H1 (cell line): Measurements from ENCODE around the gene SEC63. TPM values are rescaled to one million over a fixed set of nuclear protein-coding genes. Genes with fewer than 3 reads are reported as not detected.

Experiments
- CTCF ChIA-PET: fragments of 300-600 bp; sonication (Branson Sonifier 250); formaldehyde crosslinking; loops from one replicate; lab custom pipeline; 2021; ENCODE audit not compliant: partially characterized antibody; lab: Charles Lee
- POLR2A ChIA-PET: fragments of 300-600 bp; sonication (Branson Sonifier 250); formaldehyde crosslinking; loops from one replicate; lab custom pipeline; 2021; ENCODE audit warnings: inconsistent platforms; ENCODE audit not compliant: partially characterized antibody; lab: Charles Lee
- DNase-seq, 2 experiments: peaks; one replicate each; pipeline versions ENCODE4 v3.0.0 to v3.0.0-alpha.2; 2010 to 2022; ENCODE audit warnings: low spot score in 2 of 2, low read depth in 1 of 2, mixed read lengths in 1 of 2
- FAIRE-seq: peaks from 2 replicates; lab custom pipeline; 2011; peaks lifted over from hg19 to GRCh38; lab: Jason Lieb, UNC
- H2AFZ ChIP-seq: 2 replicates; pipeline ENCODE4 v1.8.1; 2012; ENCODE audit warnings: low read length, inconsistent platforms
- H2AK5ac ChIP-seq: 2 replicates; pipeline ENCODE4 v1.6.1; 2013; ENCODE audit warnings: low read depth, low read length
- H2BK120ac ChIP-seq: replicated peaks from 2 replicates; pipeline ENCODE3; 2013; ENCODE audit warnings: low read depth, low read length, inconsistent platforms
- H2BK12ac ChIP-seq: 2 replicates; pipeline ENCODE4 v1.6.1; 2013; ENCODE audit warnings: low read depth, low read length
- H2BK15ac ChIP-seq: 2 replicates; pipeline ENCODE4 v1.6.1; 2013; ENCODE audit warnings: low read length
- H2BK20ac ChIP-seq: 2 replicates; pipeline ENCODE4 v1.6.1; 2013; ENCODE audit warnings: low read length
- H2BK5ac ChIP-seq: 2 replicates; pipeline ENCODE4 v1.6.1; 2013; ENCODE audit warnings: low read depth, low read length
- H3K14ac ChIP-seq: 2 replicates; pipeline ENCODE4 v1.6.1; 2013; ENCODE audit warnings: inconsistent platforms; ENCODE audit not compliant: insufficient read length
- H3K18ac ChIP-seq: 2 replicates; pipeline ENCODE4 v1.6.1; 2013; ENCODE audit warnings: low read length; ENCODE audit errors: extremely low read depth
- H3K23ac ChIP-seq: 2 replicates; pipeline ENCODE4 v1.6.1; 2013; ENCODE audit warnings: inconsistent platforms; ENCODE audit not compliant: insufficient read length
- H3K23me2 ChIP-seq: 2 replicates; pipeline ENCODE4 v1.6.1; 2013; ENCODE audit warnings: low read depth, low read length
- H3K27ac ChIP-seq: 2 replicates; pipeline ENCODE4 v1.6.1; 2011; ENCODE audit warnings: low read depth, low read length, inconsistent platforms
- H3K27me3 ChIP-seq, 4 experiments: replicated peaks in 1 of 4; 1 replicate in 1 of 4; 2 replicates in 3 of 4; pipeline versions ENCODE4 v1.6.1 to v1.8.1; 2011 to 2013; ENCODE audit warnings: low read length in 3 of 4, mild to moderate bottlenecking in 3 of 4, inconsistent platforms in 2 of 4, mixed read lengths in 2 of 4, moderate library complexity in 1 of 4; ENCODE audit not compliant: control insufficient read depth in 3 of 4, insufficient read depth in 3 of 4; ENCODE audit errors: extremely low read depth in 1 of 4
- H3K36me3 ChIP-seq, 4 experiments: 2 replicates each; pipeline versions ENCODE4 v1.6.1 to v1.8.1; 2011 to 2013; ENCODE audit warnings: mild to moderate bottlenecking in 4 of 4, low read length in 3 of 4, moderate library complexity in 2 of 4, control low read depth in 1 of 4, inconsistent platforms in 1 of 4; ENCODE audit not compliant: insufficient read depth in 4 of 4, control insufficient read depth in 2 of 4
- H3K4ac ChIP-seq: replicated peaks from 2 replicates; pipeline ENCODE3; 2013; ENCODE audit warnings: low read length, low read depth, mixed read lengths, inconsistent platforms; ENCODE audit not compliant: insufficient read length
- H3K4me1 ChIP-seq, 4 experiments: replicated peaks in 1 of 4; 1 replicate in 1 of 4; 2 replicates in 3 of 4; pipeline versions ENCODE4 v1.6.1 to v1.8.1; 2011 to 2013; ENCODE audit warnings: low read length in 3 of 4, inconsistent platforms in 2 of 4, mixed read lengths in 1 of 4; ENCODE audit not compliant: insufficient read depth in 4 of 4, control insufficient read depth in 3 of 4
- H3K4me2 ChIP-seq, 2 experiments: 2 replicates each; pipeline versions ENCODE4 v1.6.1 to v1.8.1; 2011 to 2013; ENCODE audit warnings: low read depth in 2 of 2, low read length in 2 of 2, control low read depth in 1 of 2, inconsistent platforms in 1 of 2, mild to moderate bottlenecking in 1 of 2; ENCODE audit not compliant: insufficient read depth in 1 of 2
- H3K4me3 ChIP-seq, 4 experiments: fragments of 200-600, 300-600 bp in 1 of 4; sonication (generic), shearing (Covaris generic), sonication (Bioruptor Twin) in 1 of 4; 2 replicates each; pipeline versions ENCODE4 v1.5.1 to v1.8.1; 2011 to 2016; ENCODE audit warnings: low read length in 4 of 4, low read depth in 3 of 4, control low read depth in 2 of 4, inconsistent platforms in 2 of 4, mild to moderate bottlenecking in 2 of 4, mixed read lengths in 1 of 4, moderate library complexity in 1 of 4; ENCODE audit not compliant: insufficient read depth in 2 of 4; ENCODE audit errors: extremely low read depth in 1 of 4
- H3K56ac ChIP-seq: replicated peaks from 2 replicates; pipeline ENCODE3; 2013; ENCODE audit warnings: low read depth, mild to moderate bottlenecking, mixed read lengths, low read length, inconsistent platforms; ENCODE audit not compliant: insufficient read length
- H3K79me1 ChIP-seq: 2 replicates; pipeline ENCODE4 v1.6.1; 2013; ENCODE audit warnings: low read depth, low read length, control low read depth
- H3K79me2 ChIP-seq, 2 experiments: 2 replicates each; pipeline versions ENCODE4 v1.6.1 to v1.8.1; 2012 to 2013; ENCODE audit warnings: low read length in 2 of 2, mild to moderate bottlenecking in 2 of 2, inconsistent platforms in 1 of 2; ENCODE audit not compliant: insufficient read depth in 2 of 2, control insufficient read depth in 1 of 2
- H3K9ac ChIP-seq, 4 experiments: replicated peaks in 1 of 4; 1 replicate in 1 of 4; 2 replicates in 3 of 4; pipeline versions ENCODE4 v1.6.1 to v1.8.1; 2011 to 2013; ENCODE audit warnings: low read depth in 3 of 4, low read length in 3 of 4, control low read depth in 2 of 4, mild to moderate bottlenecking in 2 of 4, moderate library complexity in 2 of 4, inconsistent platforms in 1 of 4; ENCODE audit errors: extremely low read depth in 1 of 4
- H3K9me3 ChIP-seq, 2 experiments: 2 replicates each; pipeline versions ENCODE4 v1.6.1 to v1.8.1; 2012 to 2013; ENCODE audit warnings: mild to moderate bottlenecking in 2 of 2, moderate library complexity in 2 of 2, control low read depth in 1 of 2, inconsistent platforms in 1 of 2, low read depth in 1 of 2, low read length in 1 of 2, mixed read lengths in 1 of 2; ENCODE audit not compliant: insufficient read depth in 2 of 2
- H4K20me1 ChIP-seq, 2 experiments: replicated peaks in 1 of 2; 2 replicates each; pipeline versions ENCODE3 to v1.8.1; 2011 to 2013; ENCODE audit warnings: inconsistent platforms in 2 of 2, low read length in 2 of 2, mild to moderate bottlenecking in 1 of 2; ENCODE audit not compliant: insufficient read depth in 2 of 2, control insufficient read depth in 1 of 2
- H4K5ac ChIP-seq: 2 replicates; pipeline ENCODE4 v1.6.1; 2013; ENCODE audit warnings: low read length, low read depth, mixed read lengths, inconsistent platforms; ENCODE audit not compliant: insufficient read length
- H4K8ac ChIP-seq: 2 replicates; pipeline ENCODE4 v1.8.0; 2013; ENCODE audit warnings: mild to moderate bottlenecking, moderate library complexity, low read length, inconsistent platforms; ENCODE audit not compliant: insufficient read depth; ENCODE audit errors: extremely low read depth
- H4K91ac ChIP-seq: replicated peaks from 2 replicates; pipeline ENCODE3; 2013; ENCODE audit warnings: low read length, mixed read lengths, inconsistent platforms; ENCODE audit not compliant: insufficient read length
- ATF3 ChIP-seq: IDR thresholded peaks from 2 replicates; pipeline ENCODE4 v1.6.1; 2011; ENCODE audit warnings: low read depth, mild to moderate bottlenecking, low read length; ENCODE audit not compliant: insufficient read depth
- NANOG ChIP-seq: IDR thresholded peaks from 2 replicates; pipeline ENCODE4 v1.6.1; 2011; ENCODE audit warnings: low read length, low read depth, mild to moderate bottlenecking, inconsistent platforms; ENCODE audit not compliant: insufficient read depth, poor library complexity, severe bottlenecking
- SP2 ChIP-seq: IDR thresholded peaks from 2 replicates; pipeline ENCODE4 v1.6.1; 2012; ENCODE audit warnings: mild to moderate bottlenecking, low read length, inconsistent platforms
- WGBS, 2 experiments: shearing (Covaris generic) in 1 of 2; methylation state at CpG; one replicate each; pipeline versions ENCODE4 v1.1.6 to v1.1.7; 2013 to 2015; ENCODE audit warnings: low lambda C conversion rate in 2 of 2, mixed read lengths in 2 of 2, inconsistent platforms in 1 of 2, low coverage in 1 of 2, missing lambda C conversion rate in 1 of 2; ENCODE audit not compliant: insufficient replicate concordance in 2 of 2, insufficient coverage in 1 of 2, insufficient read length in 1 of 2; ENCODE audit errors: extremely low coverage in 1 of 2, missing lambda C conversion rate in 1 of 2; 5-methylcytosine and 5-hydroxymethylcytosine counted together
- polyA plus RNA-seq, 7 experiments: library from polyadenylated mRNA; depleted of rRNA in 3 of 7; stranded (reverse) in 5 of 7; unstranded in 2 of 7; fragments of >200 nt in 5 of 7; fragments of 200-250 nt in 2 of 7; gene quantifications; 1 replicate in 5 of 7; 2 replicates in 1 of 7; 4 replicates in 1 of 7; pipeline versions ENCODE4 v1.2.1 to v1.2.3, GENCODE V29; 2011 to 2013; ENCODE audit warnings: missing spikeins in 2 of 7, mixed read lengths in 2 of 7
- total RNA-seq: library from RNA; stranded (reverse); fragmentation: NEBNext Ultra II Directional; extraction: Animal tissue kit (Norgen Biotek cat#: 25700); gene quantifications from 2 replicates; pipeline ENCODE4 v1.2.1, GENCODE V29; 2021

The SEC63 gene
- total and polyA plus RNA-seq, 2 of the 8 experiments (the other 6 are each of a cell fraction or from before 2014, with no cell fraction given): 17.3 to 121 TPM

GRCh38 chr6:108001696-108002231, 43.8 kb upstream of the SEC63 start:
- Histone ChIP-seq H4K8ac (no peak overlapping the region), H2AK5ac (no peak overlapping the region), H4K20me1 (no peaks in the 10 kb centered on the region), H4K5ac (no peak overlapping the region), H2BK12ac (no peak overlapping the region), H2BK15ac (no peak overlapping the region), H3K9ac (no peak overlapping the region), H3K79me2 (no peaks in the 10 kb centered on the region), H2BK20ac (no peak overlapping the region), H3K56ac (no peak overlapping the region), H3K4me3 (no peak overlapping the region), H3K4ac (no peak overlapping the region), H3K79me1 (no peaks in the 10 kb centered on the region), H2BK5ac (no peak overlapping the region), H3K27me3 (no peaks in the 10 kb centered on the region), H2BK120ac (no peak overlapping the region), H3K23me2 (no peaks in the 10 kb centered on the region; the same call in 1 of the 2 replicates), H3K36me3 (no peaks in the 10 kb centered on the region)
- POLR2A ChIA-PET: no interaction called here
- CTCF ChIA-PET: interaction anchor here (0.9 to 1.8 kb wide), 2 partner anchors 21 to 48 kb away, joined by 3 to 8 read pairs; no protein-coding TSS in a partner anchor
- no peak for DNase-seq
- no peak for TF ChIP-seq NANOG
- TF ChIP-seq ATF3: no peak
- TF ChIP-seq SP2: no peak
- TF ChIP-seq, all 59 proteins: peak for 0
- no peaks in the 10 kb centered on the region for H3K9me3 ChIP-seq
- H3K4me1 ChIP-seq: peaks cover 2 to 14% (median 7%) of the 10 kb centered on the region in 4 experiments; a peak in 4 of 7 replicates
- FAIRE-seq: no peak
- H3K4me2 ChIP-seq: no peak overlapping the region
- no peak overlapping the region for H3K27ac ChIP-seq
- no peak overlapping the region for H3K23ac ChIP-seq
- H3K14ac ChIP-seq: no peak overlapping the region
- 0 out of 2 replicates have a peak overlapping the region, but pooled peaks have one; percentile 61 for H2AFZ ChIP-seq
- no peak overlapping the region for H3K18ac ChIP-seq
- 92% methylated on average over 7 of the region's 7 CpGs; no CpG with 5 or more reads in 1 of the 2 experiments for WGBS, 2 experiments
- H4K91ac ChIP-seq: no peak overlapping the region
